ENCODE measurements around the gene MYOZ3.

MYOZ3 gene

GRCh38 chr5:150626853-150627276, 34.2 kb upstream of the MYOZ3 start:
- in situ Hi-C loops (cut with MboI; ENCODE audit: low sequenced_read_pairs, unreplicated experiment), result no loop called here
- no peak for DNase-seq (ENCODE audit: low spot score)
- TF ChIP-seq CTCF (IDR thresholded peaks at IDR 0.05; ENCODE audit: borderline replicate concordance, control extremely low read depth, extremely low read depth, insufficient read depth, missing control alignments), result no peak

GRCh38 chr5:150627731-150628545, 33.1 kb upstream of the MYOZ3 start:
- DNase-seq (ENCODE audit: low spot score), result no peak
- no peak for TF ChIP-seq CTCF (IDR thresholded peaks at IDR 0.05; ENCODE audit: borderline replicate concordance, control extremely low read depth, extremely low read depth, insufficient read depth, missing control alignments)
- in situ Hi-C loops (cut with MboI; ENCODE audit: low sequenced_read_pairs, unreplicated experiment), result no loop called here

DNA sequence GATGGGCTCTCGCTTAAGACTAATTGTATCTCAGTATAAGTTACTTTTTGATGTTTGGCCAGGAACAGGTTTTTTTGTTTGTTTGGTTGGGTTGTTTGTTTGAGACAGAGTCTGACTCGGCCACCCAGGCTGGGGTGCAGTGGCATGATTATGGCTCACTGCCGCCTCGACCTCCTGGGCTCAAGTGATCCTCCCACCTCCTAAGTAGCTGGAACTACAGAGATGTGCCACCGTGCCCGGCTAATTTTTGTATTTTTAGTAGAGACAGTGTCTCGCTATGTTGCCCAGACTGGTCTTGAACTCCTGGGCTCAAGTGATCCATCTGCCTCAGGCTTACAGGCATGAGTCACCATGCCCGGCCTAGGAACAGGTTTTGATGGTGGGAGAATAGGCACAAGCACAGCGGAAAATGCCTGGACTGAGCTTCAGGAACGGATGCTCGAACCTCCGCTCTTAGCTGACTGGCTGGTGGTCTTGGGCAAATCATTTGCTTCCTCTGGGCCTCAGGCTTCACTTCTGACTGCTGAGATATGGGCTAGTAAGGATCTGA, 32.0 kb upstream of the MYOZ3 start:
- no peak for DNase-seq (ENCODE audit: low spot score)
- TF ChIP-seq CTCF (IDR thresholded peaks at IDR 0.05; ENCODE audit: borderline replicate concordance, control extremely low read depth, extremely low read depth, insufficient read depth, missing control alignments), result no peak
- in situ Hi-C loops (cut with MboI; ENCODE audit: low sequenced_read_pairs, unreplicated experiment), result no loop called here

- TF ChIP-seq CTCF (IDR thresholded peaks at IDR 0.05; ENCODE audit: borderline replicate concordance, control extremely low read depth, extremely low read depth, insufficient read depth, missing control alignments), result no peak
- in situ Hi-C loops (cut with MboI; ENCODE audit: low sequenced_read_pairs, unreplicated experiment), result no loop called here
- DNase-seq (ENCODE audit: low spot score), result no peak
These were observed 31.0 kb upstream of the MYOZ3 start for GRCh38 chr5:150630016-150630415.

- TF ChIP-seq CTCF (IDR thresholded peaks at IDR 0.05; ENCODE audit: borderline replicate concordance, control extremely low read depth, extremely low read depth, insufficient read depth, missing control alignments), result no peak
- in situ Hi-C loops (cut with MboI; ENCODE audit: low sequenced_read_pairs, unreplicated experiment), result no loop called here
These were observed 30.4 kb upstream of the MYOZ3 start for GRCh38 chr5:150630461-150631325.

GRCh38 chr5:150631326-150631701, 29.7 kb upstream of the MYOZ3 start:
- in situ Hi-C loops (cut with MboI; ENCODE audit: low sequenced_read_pairs, unreplicated experiment), result no loop called here
- no peak for TF ChIP-seq CTCF (IDR thresholded peaks at IDR 0.05; ENCODE audit: borderline replicate concordance, control extremely low read depth, extremely low read depth, insufficient read depth, missing control alignments)
- DNase-seq (ENCODE audit: low spot score), result no peak

More at GRCh38 chr5:150630461-150631325, 30.4 kb upstream of the MYOZ3 start:
- no peak for DNase-seq (ENCODE audit: low spot score)

All from GM13976 (cell line).